GM18505 (cell line): ENCODE results near the gene PKNOX2.

ENCODE experiments used
- ATAC-seq: cut with Tn5 transposase; IDR thresholded peaks from one replicate; pipeline ENCODE4 v1.9.1; 2021; ENCODE audit not compliant: unreplicated experiment
- POLR2A ChIP-seq: IDR thresholded peaks from 4 replicates; pipeline ENCODE4 v1.6.1; 2011; ENCODE audit warnings: borderline replicate concordance; ENCODE audit not compliant: insufficient read depth, insufficient read length; ENCODE audit errors: extremely low read depth

The PKNOX2 gene

GRCh38 chr11:125379981-125380380 is 215.4 kb downstream of the PKNOX2 start:
- no peak for ATAC-seq
- no peak for TF ChIP-seq POLR2A

GRCh38 chr11:125380756-125381445 is 216.3 kb downstream of the PKNOX2 start:
- no peak for ATAC-seq
- TF ChIP-seq POLR2A = no peak

- no peak for ATAC-seq
- no peak for TF ChIP-seq POLR2A
Measured at GRCh38 chr11:125381499-125382044, 217.0 kb downstream of the PKNOX2 start.

- TF ChIP-seq POLR2A = no peak
- ATAC-seq = no peak
Measured at GRCh38 chr11:125382314-125382791, 217.8 kb downstream of the PKNOX2 start.

GRCh38 chr11:125382822-125383221 is 218.3 kb downstream of the PKNOX2 start:
- no peak for TF ChIP-seq POLR2A

GRCh38 chr11:125384825-125385224 is 220.3 kb downstream of the PKNOX2 start:
- no peak for ATAC-seq
- TF ChIP-seq POLR2A = no peak

More at GRCh38 chr11:125382822-125383221, 218.3 kb downstream of the PKNOX2 start:
- no peak for ATAC-seq

- TF ChIP-seq POLR2A = no peak
- ATAC-seq = no peak
Measured at GRCh38 chr11:125387901-125388300, 223.3 kb downstream of the PKNOX2 start.

GRCh38 chr11:125388611-125389010 is 224.1 kb downstream of the PKNOX2 start:
- TF ChIP-seq POLR2A = no peak
- no peak for ATAC-seq

GRCh38 chr11:125389339-125390166 is 225.0 kb downstream of the PKNOX2 start:
- TF ChIP-seq POLR2A = no peak
- no peak for ATAC-seq

- no peak for TF ChIP-seq POLR2A
- ATAC-seq = no peak
Measured at GRCh38 chr11:125390946-125391345, 226.4 kb downstream of the PKNOX2 start.

GRCh38 chr11:125393331-125393730 is 228.8 kb downstream of the PKNOX2 start:
- no peak for ATAC-seq
- no peak for TF ChIP-seq POLR2A

- no peak for TF ChIP-seq POLR2A
- no peak for ATAC-seq
Measured at GRCh38 chr11:125394296-125394695, 229.7 kb downstream of the PKNOX2 start.

GRCh38 chr11:125397421-125397820 is 232.9 kb downstream of the PKNOX2 start:
- no peak for ATAC-seq
- no peak for TF ChIP-seq POLR2A
